ENCODE measurements around the gene SDK2.

Gene SDK2

GRCh38 chr17:73498176-73498575 lies 146.1 kb downstream of the SDK2 start:
- DNase-seq: no peak

GRCh38 chr17:73497721-73498120 lies 146.5 kb downstream of the SDK2 start:
- DNase-seq: no peak

GRCh38 chr17:73496232-73496631 lies 148.0 kb downstream of the SDK2 start:
- no peak for DNase-seq

GRCh38 chr17:73495641-73496040 lies 148.6 kb downstream of the SDK2 start:
- no peak for DNase-seq

GRCh38 chr17:73494950-73495349 lies 149.3 kb downstream of the SDK2 start:
- DNase-seq: no peak

- no peak for DNase-seq
Observed at GRCh38 chr17:73493956-73494926, 150.0 kb downstream of the SDK2 start.

GRCh38 chr17:73492821-73493814 lies 151.1 kb downstream of the SDK2 start:
- DNase-seq: no peak

GRCh38 chr17:73492125-73492820 lies 152.0 kb downstream of the SDK2 start:
- DNase-seq: no peak

- no peak for DNase-seq
Observed at GRCh38 chr17:73491648-73492047, 152.6 kb downstream of the SDK2 start.

GRCh38 chr17:73490851-73491250 lies 153.4 kb downstream of the SDK2 start:
- DNase-seq: no peak

GRCh38 chr17:73489991-73490390 lies 154.3 kb downstream of the SDK2 start:
- DNase-seq: no peak

- no peak for DNase-seq
Observed at GRCh38 chr17:73489333-73489732, 154.9 kb downstream of the SDK2 start.

GRCh38 chr17:73485130-73485529 lies 159.1 kb downstream of the SDK2 start:
- DNase-seq: no peak

GRCh38 chr17:73482894-73483293 lies 161.4 kb downstream of the SDK2 start:
- no peak for DNase-seq

GRCh38 chr17:73482251-73482716 lies 162.0 kb downstream of the SDK2 start:
- no peak for DNase-seq

GRCh38 chr17:73481676-73482075 lies 162.6 kb downstream of the SDK2 start:
- no peak for DNase-seq

- no peak for DNase-seq
Observed at GRCh38 chr17:73480740-73481139, 163.5 kb downstream of the SDK2 start.

- no peak for DNase-seq
Observed at GRCh38 chr17:73478768-73479424, 165.3 kb downstream of the SDK2 start.

GRCh38 chr17:73478334-73478733 lies 165.9 kb downstream of the SDK2 start:
- DNase-seq: no peak

- DNase-seq: no peak
Observed at GRCh38 chr17:73476890-73477350, 167.3 kb downstream of the SDK2 start.

- peak; percentile 46 for DNase-seq
Observed at GRCh38 chr17:73474370-73474988, 169.8 kb downstream of the SDK2 start.

Measured in NCI-H2029 treated with DMSO at 0.1 percent for 48 hours (cell line).